Measurements from ENCODE around the gene SBF1. TPM values are rescaled to one million over a fixed set of nuclear protein-coding genes. Genes with fewer than 3 reads are reported as not detected.

Gene SBF1
- polyA plus RNA-seq, 1 donor (not counting 4 experiments of a cell fraction or from before 2014, with no cell fraction given), result 16.2 TPM

- H3K9ac ChIP-seq (ENCODE audit: control insufficient read depth, extremely low read depth, insufficient read depth, low read length), result no peak overlapping the region
- H3K4me3 ChIP-seq (ENCODE audit: control insufficient read depth in 2 of 3, extremely low read depth in 1 of 3, insufficient read depth in 2 of 3, low read depth in 1 of 3, low read length in 3 of 3), result no peak overlapping the region
- no peaks in the 10 kb centered on the region for H3K4me1 ChIP-seq (ENCODE audit: control insufficient read depth, extremely low read depth, insufficient read depth, low read length)
- H3K9me3 ChIP-seq (ENCODE audit: control insufficient read depth, low read depth, low read length), result no peaks in the 10 kb centered on the region
- H3K27me3 ChIP-seq (ENCODE audit: control insufficient read depth, extremely low read depth, insufficient read depth, low read length), result peaks cover 8% of the 10 kb centered on the region
- H3K27ac ChIP-seq (ENCODE audit: control insufficient read depth, insufficient read depth, low read length), result no peak overlapping the region
- no peaks in the 10 kb centered on the region for H3K9me1 ChIP-seq (ENCODE audit: control insufficient read depth, extremely low read depth, insufficient read depth, low read length)
- no peaks in the 10 kb centered on the region for H3K36me3 ChIP-seq (ENCODE audit: control insufficient read depth in 2 of 2, extremely low read depth in 1 of 2, insufficient read depth in 2 of 2, low read length in 2 of 2)
- TF ChIP-seq CTCF (optimal IDR thresholded peaks at IDR 0.05 in 1 of 3, IDR thresholded peaks at IDR 0.05 in 1 of 3, conservative IDR thresholded peaks at IDR 0.05 in 1 of 3; ENCODE audit: extremely low read depth in 1 of 3, insufficient read depth in 2 of 3, low read length in 3 of 3), result no peak
- no peak for TF ChIP-seq EZH2 (IDR thresholded peaks at IDR 0.05; ENCODE audit: low read length)
- no peak overlapping the region for H2AFZ ChIP-seq (ENCODE audit: control insufficient read depth, low read length)
- H3K79me2 ChIP-seq (ENCODE audit: control insufficient read depth, insufficient read depth, low read length), result no peaks in the 10 kb centered on the region
- DNase-seq (ENCODE audit: low read depth, low spot score) (no peak), FAIRE-seq (no peak)
- no peak overlapping the region for H3K4me2 ChIP-seq (ENCODE audit: control insufficient read depth, extremely low read depth, insufficient read depth, low read depth, low read length)
- dilution Hi-C loops (cut with MboI; ENCODE audit: extremely low pct_ligation_motif_present, low sequenced_read_pairs), result no loop called here
- H4K20me1 ChIP-seq (ENCODE audit: control insufficient read depth, extremely low read depth, insufficient read depth, low read length), result peaks cover 3% of the 10 kb centered on the region
Observed at GRCh38 chr22:50488006-50488677, 13.3 kb upstream of the SBF1 start.

- H3K4me2 ChIP-seq (ENCODE audit: control insufficient read depth, extremely low read depth, insufficient read depth, low read depth, low read length), result no peak overlapping the region
- H2AFZ ChIP-seq (ENCODE audit: control insufficient read depth, low read length), result no peak overlapping the region
- peaks cover 3% of the 10 kb centered on the region for H4K20me1 ChIP-seq (ENCODE audit: control insufficient read depth, extremely low read depth, insufficient read depth, low read length)
- no peak overlapping the region for H3K27ac ChIP-seq (ENCODE audit: control insufficient read depth, insufficient read depth, low read length)
- H3K36me3 ChIP-seq (ENCODE audit: control insufficient read depth in 2 of 2, extremely low read depth in 1 of 2, insufficient read depth in 2 of 2, low read length in 2 of 2), result no peaks in the 10 kb centered on the region
- H3K27me3 ChIP-seq (ENCODE audit: control insufficient read depth, extremely low read depth, insufficient read depth, low read length), result peaks cover 13% of the 10 kb centered on the region
- no peaks in the 10 kb centered on the region for H3K9me3 ChIP-seq (ENCODE audit: control insufficient read depth, low read depth, low read length)
- FAIRE-seq, result no peak
- dilution Hi-C loops (cut with MboI; ENCODE audit: extremely low pct_ligation_motif_present, low sequenced_read_pairs), result no loop called here
- no peaks in the 10 kb centered on the region for H3K4me1 ChIP-seq (ENCODE audit: control insufficient read depth, extremely low read depth, insufficient read depth, low read length)
- no peak for TF ChIP-seq EZH2 (IDR thresholded peaks at IDR 0.05; ENCODE audit: low read length)
- no peak for TF ChIP-seq CTCF (optimal IDR thresholded peaks at IDR 0.05 in 1 of 3, IDR thresholded peaks at IDR 0.05 in 1 of 3, conservative IDR thresholded peaks at IDR 0.05 in 1 of 3; ENCODE audit: extremely low read depth in 1 of 3, insufficient read depth in 2 of 3, low read length in 3 of 3)
- H3K4me3 ChIP-seq (ENCODE audit: control insufficient read depth in 2 of 3, extremely low read depth in 1 of 3, insufficient read depth in 2 of 3, low read depth in 1 of 3, low read length in 3 of 3), result no peak overlapping the region
- no peaks in the 10 kb centered on the region for H3K9me1 ChIP-seq (ENCODE audit: control insufficient read depth, extremely low read depth, insufficient read depth, low read length)
- H3K9ac ChIP-seq (ENCODE audit: control insufficient read depth, extremely low read depth, insufficient read depth, low read length), result no peak overlapping the region
- DNase-seq (ENCODE audit: low read depth, low spot score), result no peak
- H3K79me2 ChIP-seq (ENCODE audit: control insufficient read depth, insufficient read depth, low read length), result no peaks in the 10 kb centered on the region
Observed at GRCh38 chr22:50487290-50488005, 12.6 kb upstream of the SBF1 start.

Measured in keratinocyte (primary cell).